GM12878 (cell line): Measurements from ENCODE around the gene TRIM54. TPM values are rescaled to one million over a fixed set of nuclear protein-coding genes. Genes with fewer than 3 reads are reported as not detected.

ENCODE experiments used
- ATAC-seq: fragments of 200-7000 bp; cut with Tn5 transposase; 3 replicates; pipeline ENCODE4 v1.9.1; 2020; ENCODE audit warnings: mild to moderate bottlenecking, moderate library complexity
- BruUV-seq: library from RNA; stranded (reverse); fragments of 400-500 nt; replicated peaks from 2 replicates; lab custom pipeline; 2021; lab: Mats Ljungman, UMichigan
- CTCF ChIA-PET: fragments of 300-600 bp; sonication (Branson Sonifier 250); formaldehyde crosslinking; extraction: SDS; loops from one replicate; lab custom pipeline; 2021; ENCODE audit warnings: inconsistent platforms; lab: Yijun Ruan, JAX
- POLR2A ChIA-PET: fragments of 350-600 bp; formaldehyde crosslinking; extraction: SDS; loops from one replicate; lab custom pipeline; 2021; ENCODE audit warnings: inconsistent platforms; lab: Charles Lee
- RAD21 ChIA-PET: fragments of 300-600 bp; sonication (Branson Sonifier 250); formaldehyde crosslinking; loops from one replicate; lab custom pipeline; 2023; ENCODE audit warnings: antibody characterized with exemption; ENCODE audit not compliant: unreplicated experiment; lab: Charles Lee
- SMC1A ChIA-PET: fragments of 300-600 bp; sonication (Branson Sonifier 250); formaldehyde crosslinking; loops from one replicate; lab custom pipeline; 2023; ENCODE audit not compliant: unreplicated experiment, uncharacterized antibody; lab: Charles Lee
- DNase-seq: peaks from one replicate; pipeline ENCODE4 v3.0.0-alpha.2; 2011; ENCODE audit warnings: low read depth, low spot score
- FAIRE-seq: peaks from 3 replicates; lab custom pipeline; 2011; peaks lifted over from hg19 to GRCh38; lab: Jason Lieb, UNC
- H2AFZ ChIP-seq: 2 replicates; pipeline ENCODE4 v1.6.0; 2011; ENCODE audit warnings: low read depth, low read length, control low read depth; ENCODE audit not compliant: control insufficient read depth
- H3K27ac ChIP-seq: 2 replicates; pipeline ENCODE4 v1.5.1; 2011; ENCODE audit warnings: control low read depth; ENCODE audit not compliant: control insufficient read depth, insufficient read depth
- H3K27me3 ChIP-seq, 2 experiments: replicated peaks in 1 of 2; 2 replicates each; pipeline versions ENCODE4 v1.6.0 to v1.6.1; 2011; ENCODE audit warnings: low read length in 1 of 2; ENCODE audit not compliant: control insufficient read depth in 2 of 2, insufficient read depth in 2 of 2
- H3K36me3 ChIP-seq, 2 experiments: 2 replicates each; pipeline ENCODE4 v1.5.1; 2011; ENCODE audit warnings: low read length in 1 of 2; ENCODE audit not compliant: control insufficient read depth in 2 of 2, insufficient read depth in 2 of 2
- H3K4me1 ChIP-seq: 2 replicates; pipeline ENCODE4 v1.6.1; 2011; ENCODE audit warnings: mild to moderate bottlenecking, low read length, moderate library complexity, mixed read lengths; ENCODE audit not compliant: control insufficient read depth, insufficient read depth
- H3K4me2 ChIP-seq: 2 replicates; pipeline ENCODE4 v1.6.0; 2011; ENCODE audit warnings: control low read depth; ENCODE audit not compliant: control insufficient read depth, insufficient read depth
- H3K4me3 ChIP-seq: fragments of 200-600 bp; sonication (generic); 2 replicates; pipeline ENCODE4 v1.5.1; 2016
- H3K79me2 ChIP-seq: 2 replicates; pipeline ENCODE4 v1.6.0; 2011; ENCODE audit warnings: low read length; ENCODE audit not compliant: control insufficient read depth, insufficient read depth
- H3K9ac ChIP-seq: 2 replicates; pipeline ENCODE4 v1.8.0; 2011; ENCODE audit warnings: low read length, control low read depth, mixed read lengths; ENCODE audit not compliant: control insufficient read depth, insufficient read depth
- H3K9me3 ChIP-seq: replicated peaks from 3 replicates; pipeline ENCODE4 v1.5.1; 2011; ENCODE audit warnings: mild to moderate bottlenecking, low read length; ENCODE audit not compliant: control insufficient read depth, insufficient read depth
- H4K20me1 ChIP-seq: 2 replicates; pipeline ENCODE4 v1.6.0; 2011; ENCODE audit not compliant: control insufficient read depth, insufficient read depth
- CBFB ChIP-seq: IDR thresholded peaks from 2 replicates; pipeline ENCODE4 v1.6.1; 2016; ENCODE audit warnings: antibody characterized with exemption, low read depth
- E4F1 ChIP-seq: fragments of 450-650 bp; IDR thresholded peaks from 2 replicates; pipeline ENCODE4 v1.6.1; 2018; ENCODE audit warnings: borderline replicate concordance, mild to moderate bottlenecking; ENCODE audit not compliant: partially characterized antibody
- EED ChIP-seq: sonication (generic); IDR thresholded peaks from 2 replicates; pipeline ENCODE4 v1.6.1; 2016; ENCODE audit warnings: antibody characterized with exemption, low read depth
- KDM1A ChIP-seq: fragments of 200-600 bp; sonication (generic); IDR thresholded peaks from 2 replicates; pipeline ENCODE4 v1.6.1; 2016; ENCODE audit warnings: borderline replicate concordance
- MEF2B ChIP-seq: fragments of 450-650 bp; IDR thresholded peaks from 2 replicates; pipeline ENCODE4 v1.6.1; 2018; ENCODE audit warnings: mild to moderate bottlenecking, moderate library complexity; ENCODE audit not compliant: partially characterized antibody, poor library complexity, severe bottlenecking
- NR2C2 ChIP-seq: IDR thresholded peaks from 2 replicates; pipeline ENCODE4 v1.6.1; 2011; ENCODE audit warnings: borderline replicate concordance, low read depth; ENCODE audit not compliant: control insufficient read depth, insufficient read length
- POLR2A ChIP-seq: IDR thresholded peaks from 2 replicates; pipeline ENCODE4 v1.6.1; 2011; ENCODE audit warnings: low read depth, mild to moderate bottlenecking, low read length
- RB1 ChIP-seq: fragments of 450-650 bp; formaldehyde crosslinking; IDR thresholded peaks from 2 replicates; pipeline ENCODE4 v1.6.1; 2017; ENCODE audit warnings: mild to moderate bottlenecking, borderline replicate concordance
- SUZ12 ChIP-seq: fragments of 200-600 bp; sonication (generic); IDR thresholded peaks from one replicate; pipeline ENCODE4 v1.6.1; 2018; ENCODE audit warnings: antibody characterized with exemption, mild to moderate bottlenecking; ENCODE audit not compliant: unreplicated experiment
- TBL1XR1 ChIP-seq: IDR thresholded peaks from 2 replicates; pipeline ENCODE4 v1.6.1; 2012; ENCODE audit warnings: low read depth, low read length, improper control_type of control experiment
- TCF3 ChIP-seq: IDR thresholded peaks from 2 replicates; pipeline ENCODE4 v1.6.1; 2012; ENCODE audit warnings: low read depth, mild to moderate bottlenecking, low read length, borderline replicate concordance; ENCODE audit not compliant: insufficient read depth
- WRNIP1 ChIP-seq: IDR thresholded peaks from 2 replicates; pipeline ENCODE4 v1.6.1; 2011; ENCODE audit warnings: low read depth, low read length, improper control_type of control experiment, borderline replicate concordance
- WGBS: methylation state at CpG from one replicate; pipeline ENCODE4 v1.1.6; 2016; ENCODE audit warnings: low lambda C conversion rate; ENCODE audit not compliant: insufficient replicate concordance, insufficient coverage; ENCODE audit errors: missing lambda C conversion rate; 5-methylcytosine and 5-hydroxymethylcytosine counted together
- in situ Hi-C: fragments of 300-500 bp; cut with MboI; formaldehyde crosslinking; loops from 9 replicates; pipeline ENCODE4 v1.14.3; 2018; ENCODE audit warnings: mixed read lengths
- intact Hi-C: fragments of 100-400 bp; cut with micrococcal nuclease; formaldehyde crosslinking; loops from one replicate; pipeline ENCODE4 v1.14.2; 2022; ENCODE audit not compliant: unreplicated experiment
- polyA plus RNA-seq, 11 experiments: library from polyadenylated mRNA; depleted of rRNA in 4 of 11; unstranded in 6 of 11; stranded (reverse) in 5 of 11; fragments of >200 nt; fragmentation: Nextera tagmentation in 4 of 11; fragmentation: Illumina TruSeq in 1 of 11; extraction: Ambion mirVana in 4 of 11; extraction: Trizol in 1 of 11; gene quantifications; 1 replicate in 1 of 11; 2 replicates in 10 of 11; pipeline versions ENCODE4 v1.2.1 to v1.2.3, GENCODE V29; 2011 to 2016; ENCODE audit warnings: inconsistent platforms in 2 of 11, missing spikeins in 2 of 11, low read depth in 1 of 11
- total RNA-seq, 4 experiments: library from RNA; depleted of rRNA in 3 of 4; stranded (reverse); fragments of >200 nt in 3 of 4; fragmentation: Illumina TruSeq in 1 of 4; extraction: Trizol in 1 of 4; gene quantifications; 2 replicates each; pipeline versions ENCODE4 v1.2.1 to v1.2.3, GENCODE V29; 2013 to 2021
- TF ChIP-seq, protein P1 (sequence below): fragments of 450-650 bp; conservative IDR thresholded peaks from 2 replicates; pipeline ENCODE4 v1.6.1; 2017; ENCODE audit warnings: mild to moderate bottlenecking, moderate library complexity
- TF ChIP-seq, protein P2 (sequence below): fragments of 450-650 bp; IDR thresholded peaks from 2 replicates; pipeline ENCODE4 v1.6.1; 2017; ENCODE audit warnings: mild to moderate bottlenecking

Gene TRIM54
- total and polyA plus RNA-seq, 10 of the 15 experiments (the other 5 are each of a cell fraction or from before 2014, with no cell fraction given), result 0.03 to 0.08 TPM; not detected in 8

DNA sequence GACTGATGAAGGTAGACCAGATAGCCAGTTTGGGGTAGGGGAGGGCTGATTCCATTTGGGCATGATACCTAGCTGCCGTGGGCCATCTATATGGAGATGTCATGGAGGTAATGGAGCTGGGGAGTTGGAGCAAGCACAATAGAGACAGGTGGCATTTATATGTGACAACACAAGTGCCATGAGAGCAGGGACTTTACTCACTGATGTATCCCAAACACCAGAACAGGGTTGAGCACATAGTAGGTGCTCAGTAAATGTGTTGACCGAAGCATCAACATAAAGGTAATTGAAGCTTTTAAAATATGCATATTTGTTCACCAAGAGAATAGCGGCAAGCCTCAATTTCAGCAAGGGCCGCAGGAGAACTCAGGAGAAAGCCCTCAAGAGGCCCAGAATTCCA, 34.3 kb upstream of the TRIM54 start:
- no peak for TF ChIP-seq E4F1
- TF ChIP-seq SUZ12, result no peak
- TF ChIP-seq MEF2B, result no peak
- TF ChIP-seq, protein P1, sequence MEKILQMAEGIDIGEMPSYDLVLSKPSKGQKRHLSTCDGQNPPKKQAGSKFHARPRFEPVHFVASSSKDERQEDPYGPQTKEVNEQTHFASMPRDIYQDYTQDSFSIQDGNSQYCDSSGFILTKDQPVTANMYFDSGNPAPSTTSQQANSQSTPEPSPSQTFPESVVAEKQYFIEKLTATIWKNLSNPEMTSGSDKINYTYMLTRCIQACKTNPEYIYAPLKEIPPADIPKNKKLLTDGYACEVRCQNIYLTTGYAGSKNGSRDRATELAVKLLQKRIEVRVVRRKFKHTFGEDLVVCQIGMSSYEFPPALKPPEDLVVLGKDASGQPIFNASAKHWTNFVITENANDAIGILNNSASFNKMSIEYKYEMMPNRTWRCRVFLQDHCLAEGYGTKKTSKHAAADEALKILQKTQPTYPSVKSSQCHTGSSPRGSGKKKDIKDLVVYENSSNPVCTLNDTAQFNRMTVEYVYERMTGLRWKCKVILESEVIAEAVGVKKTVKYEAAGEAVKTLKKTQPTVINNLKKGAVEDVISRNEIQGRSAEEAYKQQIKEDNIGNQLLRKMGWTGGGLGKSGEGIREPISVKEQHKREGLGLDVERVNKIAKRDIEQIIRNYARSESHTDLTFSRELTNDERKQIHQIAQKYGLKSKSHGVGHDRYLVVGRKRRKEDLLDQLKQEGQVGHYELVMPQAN, result no peak
- no peak for TF ChIP-seq TBL1XR1
- TF ChIP-seq, protein P2, sequence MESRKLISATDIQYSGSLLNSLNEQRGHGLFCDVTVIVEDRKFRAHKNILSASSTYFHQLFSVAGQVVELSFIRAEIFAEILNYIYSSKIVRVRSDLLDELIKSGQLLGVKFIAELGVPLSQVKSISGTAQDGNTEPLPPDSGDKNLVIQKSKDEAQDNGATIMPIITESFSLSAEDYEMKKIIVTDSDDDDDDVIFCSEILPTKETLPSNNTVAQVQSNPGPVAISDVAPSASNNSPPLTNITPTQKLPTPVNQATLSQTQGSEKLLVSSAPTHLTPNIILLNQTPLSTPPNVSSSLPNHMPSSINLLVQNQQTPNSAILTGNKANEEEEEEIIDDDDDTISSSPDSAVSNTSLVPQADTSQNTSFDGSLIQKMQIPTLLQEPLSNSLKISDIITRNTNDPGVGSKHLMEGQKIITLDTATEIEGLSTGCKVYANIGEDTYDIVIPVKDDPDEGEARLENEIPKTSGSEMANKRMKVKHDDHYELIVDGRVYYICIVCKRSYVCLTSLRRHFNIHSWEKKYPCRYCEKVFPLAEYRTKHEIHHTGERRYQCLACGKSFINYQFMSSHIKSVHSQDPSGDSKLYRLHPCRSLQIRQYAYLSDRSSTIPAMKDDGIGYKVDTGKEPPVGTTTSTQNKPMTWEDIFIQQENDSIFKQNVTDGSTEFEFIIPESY, result no peak
- no peak for TF ChIP-seq CBFB
- TF ChIP-seq WRNIP1, result no peak
- no peak for TF ChIP-seq KDM1A
- no peak for TF ChIP-seq NR2C2
- no peak; the same call in 1 of the 2 replicates for TF ChIP-seq POLR2A
- no peak for TF ChIP-seq EED
- no peak for TF ChIP-seq RB1
- TF ChIP-seq TCF3, result no peak
- Histone ChIP-seq H3K27me3 (peaks cover 1 to 2% of the 10 kb centered on the region in 2 experiments; a peak in 2 of 4 replicates), H3K4me2 (no peak overlapping the region), H3K9me3 (no peaks in the 10 kb centered on the region), H2AFZ (no peak overlapping the region), H3K79me2 (no peaks in the 10 kb centered on the region), H3K4me1 (no peaks in the 10 kb centered on the region), H3K4me3 (no peak overlapping the region), H3K36me3 (peaks cover 10 to 13% of the 10 kb centered on the region in 2 experiments), H3K27ac (no peak overlapping the region), H3K9ac (no peak overlapping the region), H4K20me1 (no peaks in the 10 kb centered on the region)
- BruUV-seq, result no TSS peak
- WGBS, result 67% methylated on average over 4 of the region's 4 CpGs
- no peak for ATAC-seq
- intact Hi-C loops (no loop called here), in situ Hi-C loops (no loop called here)
- ChIA-PET CTCF (interaction anchor here (1.0 to 5.0 kb wide), 3 partner anchors 33 to 55 kb away, joined by 3 to 58 read pairs (median 5); partner anchors contain the start of gene TRIM54), RAD21 (no interaction called here), POLR2A (no interaction called here), SMC1A (interaction anchor here (2.6 kb wide), 1 partner anchor 32 kb away, joined by 12 read pairs; no protein-coding TSS in a partner anchor)
- FAIRE-seq, result no peak
- no peak for DNase-seq
